ENCODE results near the gene UBTD1.

DNA sequence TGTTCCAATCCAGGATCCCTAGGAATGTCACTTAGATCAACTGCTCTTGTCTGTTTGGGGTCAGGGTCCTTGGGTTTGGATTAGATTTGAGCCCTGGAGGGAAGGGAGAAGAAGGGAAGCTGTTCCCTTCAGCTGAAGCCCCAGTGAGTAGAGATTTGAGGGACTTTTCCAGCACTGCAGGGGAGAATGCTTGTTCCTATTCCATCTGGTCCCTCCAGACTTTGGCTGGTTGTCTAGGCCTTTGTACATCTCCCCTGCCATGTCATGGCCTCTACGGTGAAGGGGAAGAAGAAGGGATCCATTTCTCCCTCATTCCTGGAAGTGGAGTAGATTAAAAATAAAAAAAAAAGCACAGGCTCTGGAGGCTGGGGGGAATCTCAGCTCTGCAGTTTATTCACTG is 101.9 kb downstream of the UBTD1 start:
- TF ChIP-seq, protein P1, sequence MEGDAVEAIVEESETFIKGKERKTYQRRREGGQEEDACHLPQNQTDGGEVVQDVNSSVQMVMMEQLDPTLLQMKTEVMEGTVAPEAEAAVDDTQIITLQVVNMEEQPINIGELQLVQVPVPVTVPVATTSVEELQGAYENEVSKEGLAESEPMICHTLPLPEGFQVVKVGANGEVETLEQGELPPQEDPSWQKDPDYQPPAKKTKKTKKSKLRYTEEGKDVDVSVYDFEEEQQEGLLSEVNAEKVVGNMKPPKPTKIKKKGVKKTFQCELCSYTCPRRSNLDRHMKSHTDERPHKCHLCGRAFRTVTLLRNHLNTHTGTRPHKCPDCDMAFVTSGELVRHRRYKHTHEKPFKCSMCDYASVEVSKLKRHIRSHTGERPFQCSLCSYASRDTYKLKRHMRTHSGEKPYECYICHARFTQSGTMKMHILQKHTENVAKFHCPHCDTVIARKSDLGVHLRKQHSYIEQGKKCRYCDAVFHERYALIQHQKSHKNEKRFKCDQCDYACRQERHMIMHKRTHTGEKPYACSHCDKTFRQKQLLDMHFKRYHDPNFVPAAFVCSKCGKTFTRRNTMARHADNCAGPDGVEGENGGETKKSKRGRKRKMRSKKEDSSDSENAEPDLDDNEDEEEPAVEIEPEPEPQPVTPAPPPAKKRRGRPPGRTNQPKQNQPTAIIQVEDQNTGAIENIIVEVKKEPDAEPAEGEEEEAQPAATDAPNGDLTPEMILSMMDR (IDR thresholded peaks at IDR 0.05; ENCODE audit: poor library complexity, severe bottlenecking) = no peak
- no peak for TF ChIP-seq EZH2 (IDR thresholded peaks at IDR 0.05; ENCODE audit: borderline replicate concordance, insufficient read depth, low read length, poor library complexity, severe bottlenecking)
- TF ChIP-seq POLR2AphosphoS5 (IDR thresholded peaks at IDR 0.05) = no peak
- TF ChIP-seq TAF1 (IDR thresholded peaks at IDR 0.05; ENCODE audit: low read depth) = no peak
- TF ChIP-seq, protein P2, sequence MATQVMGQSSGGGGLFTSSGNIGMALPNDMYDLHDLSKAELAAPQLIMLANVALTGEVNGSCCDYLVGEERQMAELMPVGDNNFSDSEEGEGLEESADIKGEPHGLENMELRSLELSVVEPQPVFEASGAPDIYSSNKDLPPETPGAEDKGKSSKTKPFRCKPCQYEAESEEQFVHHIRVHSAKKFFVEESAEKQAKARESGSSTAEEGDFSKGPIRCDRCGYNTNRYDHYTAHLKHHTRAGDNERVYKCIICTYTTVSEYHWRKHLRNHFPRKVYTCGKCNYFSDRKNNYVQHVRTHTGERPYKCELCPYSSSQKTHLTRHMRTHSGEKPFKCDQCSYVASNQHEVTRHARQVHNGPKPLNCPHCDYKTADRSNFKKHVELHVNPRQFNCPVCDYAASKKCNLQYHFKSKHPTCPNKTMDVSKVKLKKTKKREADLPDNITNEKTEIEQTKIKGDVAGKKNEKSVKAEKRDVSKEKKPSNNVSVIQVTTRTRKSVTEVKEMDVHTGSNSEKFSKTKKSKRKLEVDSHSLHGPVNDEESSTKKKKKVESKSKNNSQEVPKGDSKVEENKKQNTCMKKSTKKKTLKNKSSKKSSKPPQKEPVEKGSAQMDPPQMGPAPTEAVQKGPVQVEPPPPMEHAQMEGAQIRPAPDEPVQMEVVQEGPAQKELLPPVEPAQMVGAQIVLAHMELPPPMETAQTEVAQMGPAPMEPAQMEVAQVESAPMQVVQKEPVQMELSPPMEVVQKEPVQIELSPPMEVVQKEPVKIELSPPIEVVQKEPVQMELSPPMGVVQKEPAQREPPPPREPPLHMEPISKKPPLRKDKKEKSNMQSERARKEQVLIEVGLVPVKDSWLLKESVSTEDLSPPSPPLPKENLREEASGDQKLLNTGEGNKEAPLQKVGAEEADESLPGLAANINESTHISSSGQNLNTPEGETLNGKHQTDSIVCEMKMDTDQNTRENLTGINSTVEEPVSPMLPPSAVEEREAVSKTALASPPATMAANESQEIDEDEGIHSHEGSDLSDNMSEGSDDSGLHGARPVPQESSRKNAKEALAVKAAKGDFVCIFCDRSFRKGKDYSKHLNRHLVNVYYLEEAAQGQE (IDR thresholded peaks at IDR 0.05; ENCODE audit: borderline replicate concordance) = no peak
- TF ChIP-seq MXI1 (conservative IDR thresholded peaks at IDR 0.05; ENCODE audit: poor library complexity, severe bottlenecking) = no peak
- no peak for TF ChIP-seq RAD21 (conservative IDR thresholded peaks at IDR 0.05)
- TF ChIP-seq SMC3 (conservative IDR thresholded peaks at IDR 0.05; ENCODE audit: poor library complexity) = no peak

All from neural cell (in vitro differentiated cells).